GM19452 (cell line): Measurements from ENCODE around the gene RSRC2.
"Not testable (repeated sequence)": the region's sequence is repeated elsewhere in the genome, so short reads cannot be mapped to it uniquely, and the experiment has no call there.

Source experiments
- ATAC-seq: cut with Tn5 transposase; IDR thresholded peaks from one replicate; pipeline ENCODE4 v1.9.1; 2021; ENCODE audit not compliant: unreplicated experiment

RSRC2 gene, protein sequence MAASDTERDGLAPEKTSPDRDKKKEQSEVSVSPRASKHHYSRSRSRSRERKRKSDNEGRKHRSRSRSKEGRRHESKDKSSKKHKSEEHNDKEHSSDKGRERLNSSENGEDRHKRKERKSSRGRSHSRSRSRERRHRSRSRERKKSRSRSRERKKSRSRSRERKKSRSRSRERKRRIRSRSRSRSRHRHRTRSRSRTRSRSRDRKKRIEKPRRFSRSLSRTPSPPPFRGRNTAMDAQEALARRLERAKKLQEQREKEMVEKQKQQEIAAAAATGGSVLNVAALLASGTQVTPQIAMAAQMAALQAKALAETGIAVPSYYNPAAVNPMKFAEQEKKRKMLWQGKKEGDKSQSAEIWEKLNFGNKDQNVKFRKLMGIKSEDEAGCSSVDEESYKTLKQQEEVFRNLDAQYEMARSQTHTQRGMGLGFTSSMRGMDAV

DNA sequence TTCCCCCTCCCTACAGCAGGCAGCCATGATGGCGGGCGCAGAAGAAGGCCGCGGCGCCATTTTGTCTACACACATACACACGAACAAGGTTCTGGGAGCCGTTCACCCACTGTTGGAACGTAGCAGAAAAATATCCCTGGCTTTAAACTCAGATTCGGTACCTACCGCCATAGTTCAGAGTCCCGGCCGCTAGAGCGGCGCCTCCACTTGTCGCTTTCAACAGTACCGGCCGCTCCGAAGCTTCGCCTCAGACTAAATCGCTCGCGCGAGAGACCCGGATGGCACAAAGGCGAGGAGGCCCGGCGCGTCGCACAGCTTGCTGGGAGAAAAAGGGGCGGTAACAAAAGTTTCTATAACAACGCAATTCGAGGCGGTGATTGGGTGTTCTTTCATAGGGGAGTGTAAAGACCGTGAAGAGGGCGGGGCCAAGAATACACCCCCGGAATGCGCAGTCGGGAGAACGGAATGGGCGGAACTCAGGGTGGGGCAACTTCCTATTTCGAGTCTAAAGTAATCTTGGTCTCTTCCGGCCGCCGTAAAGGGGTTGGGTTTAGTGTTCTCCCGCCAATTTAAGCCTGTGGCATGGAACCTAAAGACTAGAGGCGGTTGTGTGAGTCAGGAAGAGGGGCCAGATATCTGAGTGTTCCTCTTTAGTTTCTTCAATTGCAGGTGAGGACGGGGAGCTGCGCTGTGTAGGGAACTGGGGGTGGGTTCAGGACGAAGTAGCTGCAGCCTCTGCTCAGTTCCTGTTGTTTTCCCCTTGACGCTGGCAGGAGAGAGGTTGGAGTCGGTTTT, at the start of gene RSRC2, which contains the start of gene KNTC1:
Gene RSRC2, minus strand, starts transcription at position 254 of the 795 bp plus-strand sequence. Its CDS starts 83 bp downstream, at position 171.
Gene KNTC1, plus strand, starts transcription at position 567 of the 795 bp plus-strand sequence. CDS start 2,815 bp downstream, outside the sequence.
- peak; percentile 86 for ATAC-seq

DNA sequence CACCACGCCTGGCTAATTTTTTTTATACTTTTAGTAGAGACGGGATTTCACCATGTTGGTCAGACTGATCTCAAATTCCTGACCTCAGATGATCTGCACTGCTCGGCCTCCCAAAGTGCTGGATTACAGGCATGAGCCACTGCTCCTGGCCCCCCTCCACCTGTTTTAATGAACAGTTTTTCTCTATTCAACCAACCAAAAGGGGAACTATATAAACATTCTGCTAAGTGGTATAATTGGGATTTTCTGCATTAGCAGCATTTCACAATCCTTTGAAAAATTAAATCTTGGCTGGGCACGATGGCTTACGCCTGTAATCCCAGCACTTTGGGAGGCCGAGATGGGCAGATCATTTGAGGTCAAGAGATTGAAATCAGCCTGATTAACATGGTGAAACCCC, 45.1 kb upstream of the RSRC2 start:
- no peak for ATAC-seq

GRCh38 chr12:122570006-122570405, 43.3 kb upstream of the RSRC2 start:
- not testable (repeated sequence) for ATAC-seq

DNA sequence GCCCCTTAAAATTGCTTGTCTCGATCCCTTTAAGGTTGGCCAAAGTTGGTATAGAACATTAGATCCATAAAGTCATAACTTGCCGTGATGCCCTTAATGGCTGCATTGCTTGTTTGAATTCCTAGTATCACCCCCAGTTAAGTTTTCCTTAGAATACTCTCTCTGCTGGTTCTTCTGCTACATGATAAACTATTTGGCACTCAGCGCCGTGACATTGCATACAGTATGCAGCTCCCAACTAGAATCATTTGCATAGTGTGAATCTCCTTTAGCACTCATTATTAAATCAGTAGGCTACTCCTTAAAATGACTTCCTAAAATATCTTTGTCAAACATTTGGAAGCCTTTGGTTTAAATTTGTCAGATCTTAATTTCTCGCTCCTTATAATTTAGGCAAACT, 42.6 kb upstream of the RSRC2 start:
- no peak for ATAC-seq

DNA sequence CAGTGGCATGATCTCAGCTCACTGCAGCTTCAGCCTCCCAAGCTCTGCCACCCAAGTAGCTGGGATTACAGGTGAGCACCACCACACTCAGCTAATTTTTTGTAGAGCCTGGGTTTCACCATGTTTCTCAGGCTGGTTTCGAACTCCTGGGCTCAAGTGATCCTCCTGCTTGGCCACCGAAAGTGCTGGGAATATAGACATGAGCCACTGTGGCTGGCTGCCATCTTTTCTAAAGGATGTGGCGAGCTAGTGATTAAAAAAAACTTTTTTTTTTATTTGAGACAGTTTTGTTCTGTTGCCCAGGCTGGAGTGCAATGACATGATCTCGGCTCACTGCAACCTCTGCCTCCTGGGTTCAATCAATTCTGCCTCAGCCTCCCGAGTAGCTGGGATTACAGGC, 40.1 kb upstream of the RSRC2 start:
- not testable (repeated sequence) for ATAC-seq

GRCh38 chr12:122563361-122563760, 36.6 kb upstream of the RSRC2 start:
- no peak for ATAC-seq

DNA sequence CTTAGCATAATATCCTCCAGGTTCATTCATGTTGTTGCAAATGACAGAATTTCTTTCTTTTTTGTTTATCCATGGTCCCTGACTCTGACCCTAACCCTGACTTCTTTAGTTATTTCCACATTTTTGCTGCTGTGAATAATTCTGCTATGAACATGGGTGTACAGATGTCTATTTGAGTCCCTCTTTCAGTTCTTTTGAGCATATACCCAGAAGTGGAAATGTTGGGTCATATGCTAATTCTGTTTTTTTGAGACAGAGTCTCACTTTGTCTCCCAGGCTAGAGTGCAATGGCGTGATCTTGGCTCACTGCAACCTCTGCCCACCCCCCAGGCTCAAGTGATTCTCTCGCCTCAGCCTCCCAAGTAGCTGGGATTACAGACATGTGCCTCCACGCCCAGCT, 33.4 kb upstream of the RSRC2 start:
- ATAC-seq = no peak

GRCh38 chr12:122558745-122559641, 32.3 kb upstream of the RSRC2 start:
- ATAC-seq = no peak

- no peak for ATAC-seq
Measured at GRCh38 chr12:122547330-122547729, 20.6 kb upstream of the RSRC2 start.

- ATAC-seq = peak; percentile 63
Measured at GRCh38 chr12:122545855-122546254, 19.1 kb upstream of the RSRC2 start.

GRCh38 chr12:122544537-122544936, 17.8 kb upstream of the RSRC2 start:
- ATAC-seq = no peak

- no peak for ATAC-seq
Measured at GRCh38 chr12:122538496-122538895, 11.8 kb upstream of the RSRC2 start.

GRCh38 chr12:122537021-122537420, 10.3 kb upstream of the RSRC2 start:
- ATAC-seq = no peak

DNA sequence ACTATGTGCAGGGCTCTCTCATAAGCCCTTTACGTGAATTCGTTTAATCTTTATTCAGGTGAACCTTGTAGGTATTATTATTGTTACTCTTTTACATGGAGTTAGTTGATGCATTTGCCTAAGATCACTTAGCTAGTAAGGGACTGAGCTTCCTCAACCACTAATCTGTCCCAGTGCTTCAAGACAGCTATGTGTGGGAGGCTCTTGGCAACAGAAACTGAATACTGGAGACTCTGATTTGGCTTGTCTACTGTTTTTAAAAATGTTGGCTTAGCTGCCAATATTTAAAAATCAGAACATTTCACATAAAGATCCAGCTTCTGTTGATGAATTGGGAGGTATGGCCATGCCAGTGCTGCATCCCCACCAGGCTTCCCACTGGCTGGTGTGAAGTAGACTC, 7.1 kb upstream of the RSRC2 start:
- no peak for ATAC-seq

- ATAC-seq = no peak
Measured at GRCh38 chr12:122528992-122529391, 2.3 kb upstream of the RSRC2 start.

- ATAC-seq = no peak
Measured at GRCh38 chr12:122528582-122528981, 1.8 kb upstream of the RSRC2 start.

GRCh38 chr12:122527478-122527944, 775 bp upstream of the RSRC2 start:
- no peak for ATAC-seq

- ATAC-seq = no peak
Measured at GRCh38 chr12:122523846-122524718, 2.7 kb downstream of the RSRC2 start.

DNA sequence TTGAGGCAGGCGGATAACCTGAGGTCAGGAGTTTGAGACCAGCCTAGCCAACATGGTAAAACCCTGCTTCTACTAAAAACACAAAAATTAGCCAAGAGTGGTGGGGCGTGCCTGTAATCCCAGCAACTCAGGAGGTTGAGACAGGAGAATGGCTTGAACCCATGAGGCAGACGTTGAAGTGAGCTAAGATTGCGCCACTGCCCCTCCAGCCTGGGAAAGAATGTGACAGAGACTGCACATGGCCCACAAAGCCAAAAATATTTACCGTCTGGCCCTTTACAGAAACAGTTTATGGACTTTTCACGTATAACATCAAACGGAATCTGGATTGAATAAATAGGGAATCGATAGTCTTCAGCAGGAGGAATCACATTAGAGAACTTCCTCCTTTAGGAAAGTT, 3.5 kb downstream of the RSRC2 start:
- no peak for ATAC-seq

DNA sequence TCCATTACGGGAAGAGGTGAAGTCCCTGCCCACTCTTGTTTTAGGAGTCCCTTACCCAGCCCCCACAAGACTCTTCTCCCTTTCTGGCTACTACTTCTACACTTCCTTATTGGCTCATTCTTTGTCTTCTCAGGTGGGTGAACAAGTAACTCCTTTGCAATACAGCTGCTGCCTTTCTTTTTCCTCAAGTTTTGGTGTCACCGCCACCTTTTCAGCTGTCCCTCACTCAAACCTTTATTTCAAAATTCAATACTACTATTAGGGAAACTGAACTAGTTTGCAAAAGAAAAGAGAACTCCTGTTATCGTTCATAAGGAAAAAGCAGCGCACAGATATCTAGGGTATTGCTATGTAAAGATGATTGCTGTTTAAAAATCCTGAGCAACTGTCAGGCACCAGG, 6.1 kb downstream of the RSRC2 start:
- no peak for ATAC-seq
